Neural cell (in vitro differentiated cells): Measurements from ENCODE around the gene GPHN. TPM values are rescaled to one million over a fixed set of nuclear protein-coding genes. Genes with fewer than 3 reads are reported as not detected.

Source experiments
- H2AFZ ChIP-seq: fragments of 200-600, 300-800 bp; sonication (generic), shearing (Covaris generic); 2 replicates; pipeline ENCODE4 v1.6.0; 2014; ENCODE audit warnings: low read depth, mild to moderate bottlenecking, antibody characterized with exemption, low read length, moderate library complexity
- H3F3A ChIP-seq: fragments of 200-600 bp; shearing (Covaris generic); 2 replicates; pipeline ENCODE4 v1.6.1; 2016; ENCODE audit warnings: mild to moderate bottlenecking, moderate library complexity, mixed read lengths, antibody characterized with exemption, low read length; ENCODE audit not compliant: insufficient read depth, poor library complexity, severe bottlenecking
- H3K27ac ChIP-seq: fragments of 200-600, 300-800 bp; sonication (generic), shearing (Covaris generic); 2 replicates; pipeline ENCODE4 v1.5.1; 2014; ENCODE audit warnings: mild to moderate bottlenecking, low read length, moderate library complexity
- H3K27me3 ChIP-seq: fragments of 300-800, 200-600 bp; sonication (generic), shearing (Covaris generic); 2 replicates; pipeline ENCODE4 v1.6.0; 2014; ENCODE audit warnings: mild to moderate bottlenecking, low read depth, low read length, moderate library complexity; ENCODE audit not compliant: insufficient read depth
- H3K36me3 ChIP-seq: fragments of 300-800, 200-600 bp; sonication (generic), shearing (Covaris generic); 2 replicates; pipeline ENCODE4 v1.5.1; 2014; ENCODE audit warnings: mild to moderate bottlenecking, antibody characterized with exemption, low read length, moderate library complexity; ENCODE audit not compliant: insufficient read depth
- H3K4me2 ChIP-seq: fragments of 300-800, 200-600 bp; sonication (generic), shearing (Covaris generic); 2 replicates; pipeline ENCODE4 v1.6.0; 2014; ENCODE audit warnings: mild to moderate bottlenecking, low read length
- H3K4me3 ChIP-seq: fragments of 300-800, 200-600 bp; sonication (generic), shearing (Covaris generic); 2 replicates; pipeline ENCODE4 v1.5.1; 2014; ENCODE audit warnings: mild to moderate bottlenecking, low read length, moderate library complexity
- H3K79me2 ChIP-seq: fragments of 200-600 bp; shearing (Covaris generic); replicated peaks from 2 replicates; pipeline ENCODE4 v1.6.0; 2014; ENCODE audit warnings: mild to moderate bottlenecking, low read length, moderate library complexity; ENCODE audit not compliant: insufficient read depth
- H3K9ac ChIP-seq: fragments of 300-800, 200-600 bp; sonication (generic), shearing (Covaris generic); 2 replicates; pipeline ENCODE4 v1.6.1; 2016; ENCODE audit warnings: mild to moderate bottlenecking, low read length, mixed read lengths
- H3K9me2 ChIP-seq: fragments of 200-600 bp; shearing (Covaris generic); 2 replicates; pipeline ENCODE4 v1.6.1; 2016; ENCODE audit warnings: mild to moderate bottlenecking, low read length, mixed read lengths; ENCODE audit not compliant: insufficient read depth
- H3K9me3 ChIP-seq: fragments of 200-600, 300-800 bp; sonication (generic), shearing (Covaris generic); 2 replicates; pipeline ENCODE4 v1.6.1; 2016; ENCODE audit warnings: mild to moderate bottlenecking, mixed run types, low read length, moderate library complexity, mixed read lengths
- H4K20me1 ChIP-seq: fragments of 200-600 bp; shearing (Covaris generic); 2 replicates; pipeline ENCODE4 v1.6.1; 2016; ENCODE audit warnings: mild to moderate bottlenecking, mixed run types; ENCODE audit not compliant: insufficient read depth
- CTCF ChIP-seq: fragments of 450-650 bp; IDR thresholded peaks from 2 replicates; pipeline ENCODE4 v1.5.1; 2014; ENCODE audit warnings: antibody characterized with exemption, mild to moderate bottlenecking, moderate library complexity; ENCODE audit not compliant: poor library complexity, severe bottlenecking
- EP300 ChIP-seq: fragments of 450-650 bp; conservative IDR thresholded peaks from 2 replicates; pipeline ENCODE4 v1.6.1; 2014; ENCODE audit warnings: antibody characterized with exemption, mild to moderate bottlenecking, moderate library complexity; ENCODE audit not compliant: poor library complexity, severe bottlenecking
- EZH2 ChIP-seq: fragments of 200-600, 300-800 bp; shearing (Covaris generic), sonication (generic); IDR thresholded peaks from 2 replicates; pipeline ENCODE4 v1.6.1; 2014; ENCODE audit warnings: antibody characterized with exemption, low read length, borderline replicate concordance, mild to moderate bottlenecking; ENCODE audit not compliant: insufficient read depth, poor library complexity, severe bottlenecking
- MXI1 ChIP-seq: fragments of 450-650 bp; conservative IDR thresholded peaks from 2 replicates; pipeline ENCODE4 v1.6.1; 2014; ENCODE audit warnings: antibody characterized with exemption, mild to moderate bottlenecking; ENCODE audit not compliant: poor library complexity, severe bottlenecking
- POLR2AphosphoS5 ChIP-seq: IDR thresholded peaks from 2 replicates; pipeline ENCODE4 v1.6.1; 2012
- RAD21 ChIP-seq: fragments of 450-650 bp; conservative IDR thresholded peaks from 2 replicates; pipeline ENCODE4 v1.6.1; 2014; ENCODE audit warnings: antibody characterized with exemption, mild to moderate bottlenecking, moderate library complexity
- SMC3 ChIP-seq: fragments of 450-650 bp; conservative IDR thresholded peaks from 2 replicates; pipeline ENCODE4 v1.6.1; 2014; ENCODE audit warnings: antibody characterized with exemption, mild to moderate bottlenecking, moderate library complexity; ENCODE audit not compliant: poor library complexity
- TAF1 ChIP-seq: IDR thresholded peaks from 2 replicates; pipeline ENCODE4 v1.6.1; 2012; ENCODE audit warnings: low read depth
- polyA plus RNA-seq: library from polyadenylated mRNA; depleted of rRNA; stranded (reverse); fragments of >200 nt; gene quantifications from 2 replicates; pipeline ENCODE4 v1.2.3, GENCODE V29; 2014
- TF ChIP-seq, protein P1 (sequence below): IDR thresholded peaks from 2 replicates; pipeline ENCODE4 v1.6.1; 2012; ENCODE audit warnings: borderline replicate concordance

The GPHN gene
- polyA plus RNA-seq, 1 donor from 2014 or later = 135 TPM

- H3K9me2 ChIP-seq = no peaks in the 10 kb centered on the region
- H3K4me3 ChIP-seq = no peak overlapping the region
- no peak overlapping the region for H3K4me2 ChIP-seq
- H3K36me3 ChIP-seq = no peaks in the 10 kb centered on the region
- H3K9ac ChIP-seq = no peak overlapping the region
- H2AFZ ChIP-seq = no peak overlapping the region
- TF ChIP-seq SMC3 = no peak
- no peak for TF ChIP-seq EZH2
- TF ChIP-seq TAF1 = no peak
- no peak for TF ChIP-seq CTCF
- TF ChIP-seq EP300 = no peak
- no peak for TF ChIP-seq POLR2AphosphoS5
- TF ChIP-seq RAD21 = no peak
- TF ChIP-seq, protein P1, sequence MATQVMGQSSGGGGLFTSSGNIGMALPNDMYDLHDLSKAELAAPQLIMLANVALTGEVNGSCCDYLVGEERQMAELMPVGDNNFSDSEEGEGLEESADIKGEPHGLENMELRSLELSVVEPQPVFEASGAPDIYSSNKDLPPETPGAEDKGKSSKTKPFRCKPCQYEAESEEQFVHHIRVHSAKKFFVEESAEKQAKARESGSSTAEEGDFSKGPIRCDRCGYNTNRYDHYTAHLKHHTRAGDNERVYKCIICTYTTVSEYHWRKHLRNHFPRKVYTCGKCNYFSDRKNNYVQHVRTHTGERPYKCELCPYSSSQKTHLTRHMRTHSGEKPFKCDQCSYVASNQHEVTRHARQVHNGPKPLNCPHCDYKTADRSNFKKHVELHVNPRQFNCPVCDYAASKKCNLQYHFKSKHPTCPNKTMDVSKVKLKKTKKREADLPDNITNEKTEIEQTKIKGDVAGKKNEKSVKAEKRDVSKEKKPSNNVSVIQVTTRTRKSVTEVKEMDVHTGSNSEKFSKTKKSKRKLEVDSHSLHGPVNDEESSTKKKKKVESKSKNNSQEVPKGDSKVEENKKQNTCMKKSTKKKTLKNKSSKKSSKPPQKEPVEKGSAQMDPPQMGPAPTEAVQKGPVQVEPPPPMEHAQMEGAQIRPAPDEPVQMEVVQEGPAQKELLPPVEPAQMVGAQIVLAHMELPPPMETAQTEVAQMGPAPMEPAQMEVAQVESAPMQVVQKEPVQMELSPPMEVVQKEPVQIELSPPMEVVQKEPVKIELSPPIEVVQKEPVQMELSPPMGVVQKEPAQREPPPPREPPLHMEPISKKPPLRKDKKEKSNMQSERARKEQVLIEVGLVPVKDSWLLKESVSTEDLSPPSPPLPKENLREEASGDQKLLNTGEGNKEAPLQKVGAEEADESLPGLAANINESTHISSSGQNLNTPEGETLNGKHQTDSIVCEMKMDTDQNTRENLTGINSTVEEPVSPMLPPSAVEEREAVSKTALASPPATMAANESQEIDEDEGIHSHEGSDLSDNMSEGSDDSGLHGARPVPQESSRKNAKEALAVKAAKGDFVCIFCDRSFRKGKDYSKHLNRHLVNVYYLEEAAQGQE = no peak
- no peak for TF ChIP-seq MXI1
- H3K27ac ChIP-seq = no peak overlapping the region
- H4K20me1 ChIP-seq = no peaks in the 10 kb centered on the region
- H3K9me3 ChIP-seq = no peaks in the 10 kb centered on the region
- no peaks in the 10 kb centered on the region for H3F3A ChIP-seq
- H3K79me2 ChIP-seq = no peaks in the 10 kb centered on the region
- no peaks in the 10 kb centered on the region for H3K27me3 ChIP-seq
Observed at GRCh38 chr14:66485029-66485428, 22.9 kb upstream of the GPHN start.

DNA sequence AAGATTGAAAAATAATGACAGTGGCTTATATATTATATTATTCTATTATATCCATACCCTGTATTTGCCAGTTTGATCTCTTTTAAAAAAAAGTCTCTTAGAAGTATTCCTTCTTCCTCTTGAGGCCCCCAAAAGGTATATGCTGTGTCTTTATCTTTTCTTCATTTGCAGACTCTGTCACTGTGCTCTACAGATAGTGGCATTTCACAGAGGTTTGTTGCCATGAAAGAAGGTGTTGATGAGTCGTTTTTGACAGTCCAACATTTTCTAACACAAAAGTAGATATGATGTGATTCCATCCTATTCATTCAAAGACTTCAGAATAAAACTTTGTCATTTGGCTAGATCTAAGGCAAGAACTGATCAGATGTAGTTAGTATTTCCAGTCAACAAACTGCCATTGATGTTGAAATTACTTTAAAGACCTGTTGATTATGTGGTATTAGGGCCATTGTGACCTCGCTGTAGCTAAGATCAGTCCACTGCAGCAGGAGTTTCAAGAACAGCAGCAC, 22.0 kb upstream of the GPHN start, which contains the start of gene CCDC196:
CCDC196 (plus strand) TSS at position 462 of the 512 bp plus-strand sequence. CDS start 132 bp downstream, outside the sequence.
- no peaks in the 10 kb centered on the region for H3K36me3 ChIP-seq
- H3K4me2 ChIP-seq = no peak within 1 kb of the TSS
- H3F3A ChIP-seq = no peaks in the 10 kb centered on the region
- H3K9me3 ChIP-seq = no peaks in the 10 kb centered on the region
- no peak within 1 kb of the TSS for H3K4me3 ChIP-seq
- H4K20me1 ChIP-seq = no peaks in the 10 kb centered on the region
- TF ChIP-seq, protein P1 = no peak
- no peak for TF ChIP-seq SMC3
- no peak for TF ChIP-seq RAD21
- TF ChIP-seq EZH2 = no peak
- no peak for TF ChIP-seq TAF1
- no peak for TF ChIP-seq CTCF
- no peak for TF ChIP-seq MXI1
- no peak for TF ChIP-seq EP300
- TF ChIP-seq POLR2AphosphoS5 = no peak
- H3K9ac ChIP-seq = no peak within 1 kb of the TSS
- no peaks in the 10 kb centered on the region for H3K9me2 ChIP-seq
- no peak within 1 kb of the TSS for H2AFZ ChIP-seq
- no peaks in the 10 kb centered on the region for H3K79me2 ChIP-seq
- H3K27me3 ChIP-seq = no peaks in the 10 kb centered on the region
- H3K27ac ChIP-seq = no peak within 1 kb of the TSS
